ENCODE measurements around the gene PRCD.
"Not testable (repeated sequence)": the region's sequence is repeated elsewhere in the genome, so short reads cannot be mapped to it uniquely, and the experiment has no call there.

- TF ChIP-seq CTCF (conservative IDR thresholded peaks at IDR 0.05; ENCODE audit: low read depth, low read length); EZH2 (IDR thresholded peaks at IDR 0.05; ENCODE audit: low read length, unreplicated experiment): not testable (repeated sequence)
Measured at GRCh38 chr17:76564991-76565727, 25.3 kb downstream of the PRCD start.

Data from PC-3 (cell line).